Measurements from ENCODE around the gene MTHFS. TPM values are rescaled to one million over a fixed set of nuclear protein-coding genes. Genes with fewer than 3 reads are reported as not detected.
A peak's percentile ranks its signal among the peaks of the same experiment; 100 is the strongest.

MTHFS gene
- total RNA-seq, 4 donors from 2014 or later = 3.9 to 11.8 (median 10.1) TPM

DNA sequence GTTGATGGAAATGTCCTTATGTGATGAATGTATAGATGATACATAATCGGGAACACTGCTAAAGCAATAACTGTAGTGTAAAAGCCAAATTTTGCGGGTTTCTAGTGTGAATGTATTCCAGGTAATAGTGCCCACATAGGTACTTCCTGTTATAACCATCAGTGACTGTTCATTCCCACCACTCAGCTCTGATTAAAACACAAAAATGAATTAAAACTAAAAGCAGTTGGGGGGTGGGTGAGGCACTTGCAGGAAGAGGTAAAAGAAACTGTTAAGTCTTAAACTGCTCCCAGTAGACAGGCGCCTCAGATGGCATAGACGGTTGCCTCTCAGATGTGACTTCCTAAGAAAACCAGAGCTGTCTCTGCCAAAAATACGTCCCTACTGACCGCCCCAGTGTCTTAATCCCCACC is 893 bp upstream of the MTHFS start:
- no peak for DNase-seq (ENCODE audit: low spot score in 2 of 2)
- H3K4me3 ChIP-seq (ENCODE audit: low read depth, poor library complexity, severe bottlenecking) = no peak overlapping the region
- intact Hi-C loops (cut with DNase I; ENCODE audit: low total_unique reads) = no loop called here
- TF ChIP-seq POLR2A (IDR thresholded peaks at IDR 0.05) (no peak), CTCF (IDR thresholded peaks at IDR 0.05) (no peak)
- 82 to 83% methylated on average over 6 of the region's 6 CpGs for WGBS, 2 donors

- intact Hi-C loops (cut with DNase I; ENCODE audit: low total_unique reads) = no loop called here
- DNase-seq (ENCODE audit: low spot score in 2 of 2) = no peak
- TF ChIP-seq POLR2A (IDR thresholded peaks at IDR 0.05) (no peak), CTCF (IDR thresholded peaks at IDR 0.05) (no peak)
- WGBS, 2 donors = 18 to 25% methylated on average over 8 of the region's 8 CpGs
- peak overlapping the region; percentile 62 for H3K4me3 ChIP-seq (ENCODE audit: low read depth, poor library complexity, severe bottlenecking)
Measured at GRCh38 chr15:79897380-79897678, 515 bp upstream of the MTHFS start.

DNA sequence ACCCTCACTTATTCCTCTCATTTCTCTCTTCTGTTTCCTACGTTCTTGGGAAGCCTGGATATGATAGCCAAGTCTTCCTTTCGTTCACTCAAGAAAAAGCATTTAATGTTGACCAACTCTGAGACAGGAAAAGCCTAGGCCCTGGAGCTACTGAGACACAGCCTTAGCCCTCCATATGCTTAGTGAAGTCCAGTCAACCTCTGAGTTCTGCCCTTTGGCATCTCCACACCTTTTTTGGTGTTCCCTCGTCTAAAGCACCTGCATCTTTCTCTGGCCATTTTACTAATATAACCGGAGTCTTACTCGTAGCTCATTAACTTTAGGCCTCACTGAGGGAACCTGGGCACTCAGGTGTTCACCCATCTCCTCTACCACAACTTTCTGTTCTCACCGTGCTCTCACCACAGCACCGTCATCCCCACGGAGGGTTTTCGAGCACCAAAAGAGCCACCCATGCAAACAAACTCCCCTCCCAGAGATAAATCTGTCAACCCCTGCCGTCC is 632 bp downstream of the MTHFS start:
- no peak for DNase-seq (ENCODE audit: low spot score in 2 of 2)
- no peak for TF ChIP-seq POLR2A (IDR thresholded peaks at IDR 0.05)
- no peak for TF ChIP-seq CTCF (IDR thresholded peaks at IDR 0.05)
- H3K4me3 ChIP-seq (ENCODE audit: low read depth, poor library complexity, severe bottlenecking) = peak overlapping the region; percentile 62
- intact Hi-C loops (cut with DNase I; ENCODE audit: low total_unique reads) = no loop called here
- 13 to 20% methylated on average over 10 of the region's 10 CpGs for WGBS, 2 donors

- no peak overlapping the region for H3K4me3 ChIP-seq (ENCODE audit: low read depth, poor library complexity, severe bottlenecking)
- TF ChIP-seq POLR2A (IDR thresholded peaks at IDR 0.05) (no peak), CTCF (IDR thresholded peaks at IDR 0.05) (no peak)
- 88 to 91% methylated on average over 10 of the region's 10 CpGs for WGBS, 2 donors
- no peak for DNase-seq (ENCODE audit: low spot score in 2 of 2)
- intact Hi-C loops (cut with DNase I; ENCODE audit: low total_unique reads) = no loop called here
Measured at GRCh38 chr15:79887054-79887930, 9.5 kb downstream of the MTHFS start.

DNA sequence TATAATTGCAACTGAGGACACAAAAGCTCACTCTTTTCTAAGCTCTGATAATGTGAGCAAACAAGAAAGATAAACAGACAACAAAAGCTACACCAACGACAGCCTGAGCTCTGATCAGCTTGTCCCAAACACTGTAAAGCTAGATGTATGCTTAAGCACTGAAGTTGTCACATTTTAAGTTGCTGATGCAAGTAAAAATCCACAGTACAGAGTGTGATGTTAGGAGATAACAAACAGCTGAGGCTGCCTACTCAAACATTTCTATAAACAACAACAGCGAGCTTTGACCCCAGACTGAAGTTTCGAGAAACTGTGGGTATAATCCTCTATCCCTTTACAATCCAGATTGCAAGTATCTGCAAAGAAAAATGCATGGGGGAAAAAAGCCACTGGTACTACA is 10.7 kb downstream of the MTHFS start:
- no peak for TF ChIP-seq CTCF (IDR thresholded peaks at IDR 0.05)
- TF ChIP-seq POLR2A (IDR thresholded peaks at IDR 0.05) = no peak
- intact Hi-C loops (cut with DNase I; ENCODE audit: low total_unique reads) = no loop called here
- 95 to 96% methylated on average over 3 of the region's 3 CpGs for WGBS, 2 donors

More for the DNA sequence above, 10.7 kb downstream of the MTHFS start:
- DNase-seq (ENCODE audit: low spot score in 2 of 2) = no peak
- H3K4me3 ChIP-seq (ENCODE audit: low read depth, poor library complexity, severe bottlenecking) = no peak overlapping the region

Data from lower leg skin (tissue), 4 donors.